ENCODE results near the gene CABP2.
A peak's percentile ranks its signal among the peaks of the same experiment; 100 is the strongest.

Gene CABP2

DNA sequence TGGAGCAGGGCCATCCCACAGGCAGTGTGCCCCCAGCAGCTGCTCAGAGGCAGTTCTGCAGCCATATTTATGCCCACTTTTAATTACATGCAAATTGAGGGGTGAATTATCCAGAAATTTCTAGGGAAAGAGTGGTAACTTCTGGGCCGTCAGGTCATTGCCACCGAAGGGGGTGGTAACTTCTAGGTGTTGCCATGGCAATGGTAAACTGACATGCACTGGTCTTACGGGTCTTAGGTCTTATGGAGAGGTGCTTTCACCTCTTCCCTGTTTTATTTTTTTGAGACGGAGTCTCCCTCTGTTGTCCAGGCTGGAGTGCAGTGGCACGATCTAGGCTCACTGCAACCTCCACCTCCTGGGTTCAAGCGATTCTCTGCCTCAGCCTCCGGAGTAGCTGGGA, 50.4 kb downstream of the CABP2 start:
- TF ChIP-seq ZFX (IDR thresholded peaks at IDR 0.05; ENCODE audit: borderline replicate concordance), result no peak
- TF ChIP-seq, protein P1, sequence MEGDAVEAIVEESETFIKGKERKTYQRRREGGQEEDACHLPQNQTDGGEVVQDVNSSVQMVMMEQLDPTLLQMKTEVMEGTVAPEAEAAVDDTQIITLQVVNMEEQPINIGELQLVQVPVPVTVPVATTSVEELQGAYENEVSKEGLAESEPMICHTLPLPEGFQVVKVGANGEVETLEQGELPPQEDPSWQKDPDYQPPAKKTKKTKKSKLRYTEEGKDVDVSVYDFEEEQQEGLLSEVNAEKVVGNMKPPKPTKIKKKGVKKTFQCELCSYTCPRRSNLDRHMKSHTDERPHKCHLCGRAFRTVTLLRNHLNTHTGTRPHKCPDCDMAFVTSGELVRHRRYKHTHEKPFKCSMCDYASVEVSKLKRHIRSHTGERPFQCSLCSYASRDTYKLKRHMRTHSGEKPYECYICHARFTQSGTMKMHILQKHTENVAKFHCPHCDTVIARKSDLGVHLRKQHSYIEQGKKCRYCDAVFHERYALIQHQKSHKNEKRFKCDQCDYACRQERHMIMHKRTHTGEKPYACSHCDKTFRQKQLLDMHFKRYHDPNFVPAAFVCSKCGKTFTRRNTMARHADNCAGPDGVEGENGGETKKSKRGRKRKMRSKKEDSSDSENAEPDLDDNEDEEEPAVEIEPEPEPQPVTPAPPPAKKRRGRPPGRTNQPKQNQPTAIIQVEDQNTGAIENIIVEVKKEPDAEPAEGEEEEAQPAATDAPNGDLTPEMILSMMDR (IDR thresholded peaks at IDR 0.05), result no peak
- no peak overlapping the region for H3K27ac ChIP-seq

DNA sequence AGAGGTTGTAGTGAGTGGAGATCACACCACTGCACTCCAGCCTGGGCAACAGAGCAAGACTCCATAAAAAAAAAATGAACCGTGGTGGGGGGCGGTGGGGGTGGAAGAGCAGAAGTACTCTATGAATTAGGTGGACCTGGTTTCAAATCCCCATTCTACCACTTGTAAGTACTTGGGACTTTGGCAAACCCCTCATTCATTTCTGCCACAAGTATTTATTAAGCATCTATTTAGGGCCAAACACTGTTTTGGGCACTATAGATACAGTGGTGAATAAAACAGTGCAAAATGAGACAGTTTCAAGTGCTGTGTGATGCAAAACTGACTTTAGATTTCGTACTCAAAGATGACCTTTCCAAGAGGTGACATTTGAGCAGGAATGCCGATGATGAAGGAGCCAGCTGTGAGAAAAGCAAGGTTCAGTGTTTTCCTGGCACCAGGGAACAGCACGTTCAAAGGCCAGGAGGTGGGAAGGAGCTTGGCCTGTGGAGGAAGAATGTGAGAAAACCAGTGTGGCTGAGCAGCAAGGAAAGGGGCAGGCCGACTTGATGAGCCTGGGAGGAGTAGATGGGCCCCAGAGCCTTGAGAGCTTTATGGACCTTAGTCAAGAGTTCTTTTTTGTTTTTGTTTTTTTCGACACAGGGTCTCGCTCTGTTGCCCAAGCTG, 52.8 kb downstream of the CABP2 start:
- TF ChIP-seq, protein P1 (IDR thresholded peaks at IDR 0.05), result no peak
- no peak for TF ChIP-seq ZFX (IDR thresholded peaks at IDR 0.05; ENCODE audit: borderline replicate concordance)
- H3K27ac ChIP-seq, result no peak overlapping the region

DNA sequence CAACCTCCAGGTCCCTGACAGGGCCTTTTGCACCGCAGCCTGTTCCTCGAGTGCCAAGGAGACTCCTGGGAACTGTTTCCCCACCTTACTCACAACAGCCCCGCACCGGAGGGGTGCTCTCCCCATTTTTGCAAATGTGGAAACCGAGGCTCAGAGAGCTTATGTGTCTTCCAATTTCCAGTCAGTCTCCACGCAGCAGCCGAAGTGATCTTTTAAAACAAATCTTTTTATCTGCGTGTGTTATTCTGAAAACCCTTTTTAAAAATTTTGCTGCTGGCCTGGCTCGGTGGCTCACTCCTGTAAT, 53.8 kb downstream of the CABP2 start:
- peak overlapping the region; percentile 98 for H3K27ac ChIP-seq
- TF ChIP-seq, protein P1 (IDR thresholded peaks at IDR 0.05), result peak; percentile 40; the same call in 1 of the 2 replicates
- no peak for TF ChIP-seq ZFX (IDR thresholded peaks at IDR 0.05; ENCODE audit: borderline replicate concordance)

Measured in 22Rv1 (cell line).